HepG2 (cell line): ENCODE results near the gene NRSN2. TPM values are rescaled to one million over a fixed set of nuclear protein-coding genes. Genes with fewer than 3 reads are reported as not detected.
A peak's percentile ranks its signal among the peaks of the same experiment; 100 is the strongest.

ENCODE experiments used
- AGO2 ChIP-seq: fragments of 200-400 bp; formaldehyde crosslinking; optimal IDR thresholded peaks from 2 replicates; pipeline ENCODE3; 2017; ENCODE audit warnings: mild to moderate bottlenecking, low read depth, low read length, moderate library complexity
- ATRX ChIP-seq: sonication (generic); formaldehyde crosslinking; IDR thresholded peaks from 2 replicates; pipeline ENCODE4 v1.4.0; 2020; ENCODE audit warnings: missing genetic modification reagents, borderline replicate concordance
- CBX5 ChIP-seq: sonication (generic); formaldehyde crosslinking; IDR thresholded peaks from 2 replicates; pipeline ENCODE4 v1.4.0; 2020; ENCODE audit warnings: missing genetic modification reagents, borderline replicate concordance
- GABPB1 ChIP-seq: IDR thresholded peaks from 2 replicates; pipeline ENCODE4 v1.6.1; 2016; ENCODE audit warnings: mild to moderate bottlenecking, missing genetic modification reagents, moderate library complexity, missing compliant biosample characterization
- HDAC2 ChIP-seq: sonication (generic); formaldehyde crosslinking; IDR thresholded peaks from 2 replicates; pipeline ENCODE4 v1.4.0; 2020; ENCODE audit warnings: missing genetic modification reagents
- KLF16 ChIP-seq, 2 experiments: sonication (generic) in 1 of 2; formaldehyde crosslinking in 1 of 2; IDR thresholded peaks; 2 replicates each; pipeline versions ENCODE4 v1.6.1 to v1.8.0; 2016 to 2023; ENCODE audit warnings: missing genetic modification reagents in 2 of 2, missing compliant biosample characterization in 1 of 2
- MTERF4 ChIP-seq: sonication (generic); formaldehyde crosslinking; IDR thresholded peaks from 2 replicates; pipeline ENCODE4 v1.8.0; 2023; ENCODE audit warnings: mild to moderate bottlenecking, missing genetic modification reagents
- NFATC3 ChIP-seq: sonication (generic); formaldehyde crosslinking; IDR thresholded peaks from 2 replicates; pipeline ENCODE4 v1.5.1; 2020; ENCODE audit warnings: mild to moderate bottlenecking, missing genetic modification reagents
- PRMT3 ChIP-seq: sonication (generic); formaldehyde crosslinking; IDR thresholded peaks from 2 replicates; pipeline ENCODE4 v1.8.1; 2022; ENCODE audit warnings: low read depth, mild to moderate bottlenecking, moderate library complexity, missing genetic modification reagents, borderline replicate concordance
- RARG ChIP-seq: sonication (generic); formaldehyde crosslinking; IDR thresholded peaks from 2 replicates; pipeline ENCODE4 v1.4.0; 2020; ENCODE audit warnings: low read depth, mild to moderate bottlenecking, missing genetic modification reagents
- SMARCE1 ChIP-seq: fragments of 450-650 bp; IDR thresholded peaks from 2 replicates; pipeline ENCODE4 v1.6.1; 2017; ENCODE audit warnings: borderline replicate concordance
- TEAD2 ChIP-seq: sonication (generic); formaldehyde crosslinking; IDR thresholded peaks from 2 replicates; pipeline ENCODE4 v1.9.0; 2021; ENCODE audit warnings: missing genetic modification reagents
- TRIM24 ChIP-seq: sonication (generic); formaldehyde crosslinking; IDR thresholded peaks from 2 replicates; pipeline ENCODE4 v1.8.0; 2022; ENCODE audit warnings: mild to moderate bottlenecking, missing genetic modification reagents
- U2AF2 ChIP-seq: fragments of 200-400 bp; formaldehyde crosslinking; IDR thresholded peaks from 2 replicates; pipeline ENCODE4 v1.6.1; 2017; ENCODE audit warnings: low read depth, mild to moderate bottlenecking, low read length
- YY1 ChIP-seq: IDR thresholded peaks from 2 replicates; pipeline ENCODE4 v1.6.1; 2011; ENCODE audit warnings: low read length, low read depth, moderate library complexity, mild to moderate bottlenecking; ENCODE audit not compliant: insufficient read depth, insufficient replicate concordance
- ZBTB38 ChIP-seq: sonication (generic); formaldehyde crosslinking; IDR thresholded peaks from 2 replicates; pipeline ENCODE4 v1.5.1; 2020; ENCODE audit warnings: mild to moderate bottlenecking, missing genetic modification reagents
- ZBTB43 ChIP-seq: sonication (generic); formaldehyde crosslinking; conservative IDR thresholded peaks from 2 replicates; pipeline ENCODE4 v1.4.0; 2020; ENCODE audit warnings: missing genetic modification reagents
- ZKSCAN5 ChIP-seq: sonication (generic); formaldehyde crosslinking; IDR thresholded peaks from 2 replicates; pipeline ENCODE4 v1.5.1; 2020; ENCODE audit warnings: mild to moderate bottlenecking, missing genetic modification reagents
- ZMYM2 ChIP-seq: sonication (generic); formaldehyde crosslinking; IDR thresholded peaks from 2 replicates; pipeline ENCODE4 v1.8.0; 2022; ENCODE audit warnings: mild to moderate bottlenecking, missing genetic modification reagents
- ZNF124 ChIP-seq: sonication (generic); formaldehyde crosslinking; IDR thresholded peaks from 2 replicates; pipeline ENCODE4 v1.4.0; 2020; ENCODE audit warnings: missing genetic modification reagents
- ZNF230 ChIP-seq: sonication (generic); formaldehyde crosslinking; IDR thresholded peaks from 2 replicates; pipeline ENCODE4 v1.4.0; 2020; ENCODE audit warnings: mild to moderate bottlenecking, missing genetic modification reagents
- ZNF24 ChIP-seq: fragments of 450-650 bp; IDR thresholded peaks from 2 replicates; pipeline ENCODE4 v1.6.1; 2017; ENCODE audit warnings: antibody characterized with exemption, mild to moderate bottlenecking
- ZNF513 ChIP-seq: sonication (generic); formaldehyde crosslinking; conservative IDR thresholded peaks from 2 replicates; pipeline ENCODE4 v1.5.0; 2020; ENCODE audit warnings: missing genetic modification reagents
- ZNF839 ChIP-seq: sonication (generic); formaldehyde crosslinking; IDR thresholded peaks from 2 replicates; pipeline ENCODE4 v1.4.0; 2020; ENCODE audit warnings: missing genetic modification reagents, mild to moderate bottlenecking, borderline replicate concordance
- ZSCAN12 ChIP-seq: sonication (generic); formaldehyde crosslinking; IDR thresholded peaks from 2 replicates; pipeline ENCODE4 v1.9.0; 2021; ENCODE audit warnings: mild to moderate bottlenecking, missing genetic modification reagents
- polyA plus RNA-seq, 8 experiments: library from polyadenylated mRNA; depleted of rRNA in 3 of 8; stranded (reverse) in 7 of 8; unstranded in 1 of 8; fragments of >200 nt; fragmentation: Illumina TruSeq in 4 of 8; extraction: Trizol in 4 of 8; gene quantifications; 2 replicates each; pipeline versions ENCODE4 v1.2.1 to v1.2.3, GENCODE V29; 2011 to 2016; ENCODE audit warnings: low read depth in 4 of 8, missing spikeins in 1 of 8, mixed read lengths in 1 of 8; ENCODE audit not compliant: insufficient read depth in 1 of 8
- total RNA-seq, 5 experiments: library from RNA; depleted of rRNA; stranded (reverse); fragments of >200 nt; fragmentation: Illumina TruSeq; extraction: Trizol; gene quantifications; 2 replicates each; pipeline ENCODE4 v1.2.3, GENCODE V29; 2016; ENCODE audit warnings: low read depth in 1 of 5

The NRSN2 gene
- total and polyA plus RNA-seq, 2 of the 13 experiments (the other 11 are each of a cell fraction or from before 2014, with no cell fraction given): 32.3 to 49.4 TPM

GRCh38 chr20:327186-328026 lies 19.5 kb upstream of the NRSN2 start (continued):
- no peak for TF ChIP-seq PRMT3 (CRISPR knock-in tag)
- no peak for TF ChIP-seq ZNF124 (CRISPR knock-in tag)
- TF ChIP-seq ATRX (CRISPR knock-in tag): no peak
- peak; percentile 15 to 72; a peak in 1 of 4 replicates for TF ChIP-seq KLF16 (CRISPR knock-in tag; IDR thresholded peaks at IDR 0.05)
- TF ChIP-seq GABPB1: peak; percentile 82
- TF ChIP-seq CBX5 (CRISPR knock-in tag): no peak; the same call in 1 of the 2 replicates
- TF ChIP-seq MTERF4: no peak
- no peak for TF ChIP-seq ZNF24
- 0 out of 2 replicates have a peak, but pooled peaks have one; percentile 88 for TF ChIP-seq ZNF513 (CRISPR knock-in tag)
- no peak for TF ChIP-seq TRIM24
- TF ChIP-seq ZBTB38 (CRISPR knock-in tag): peak; percentile 46; the same call in 1 of the 2 replicates
- no peak; the same call in none of the 2 replicates for TF ChIP-seq NFATC3 (CRISPR knock-in tag)
- TF ChIP-seq RARG (CRISPR knock-in tag): no peak
- peak; percentile 59 for TF ChIP-seq YY1
- TF ChIP-seq TEAD2 (CRISPR knock-in tag): no peak
- no peak for TF ChIP-seq ZMYM2 (CRISPR knock-in tag)
- no peak for TF ChIP-seq SMARCE1
- TF ChIP-seq ZBTB43 (CRISPR knock-in tag): 0 out of 2 replicates have a peak, but pooled peaks have one; percentile 37
- TF ChIP-seq ZNF839 (CRISPR knock-in tag): peak; percentile 64; the same call in 1 of the 2 replicates
- peak; percentile 95 for TF ChIP-seq AGO2
- no peak; the same call in 1 of the 2 replicates for TF ChIP-seq ZNF230 (CRISPR knock-in tag)
- TF ChIP-seq HDAC2 (CRISPR knock-in tag): no peak
- TF ChIP-seq U2AF2: peak; percentile 23; the same call in 1 of the 2 replicates
- TF ChIP-seq ZSCAN12: 0 out of 2 replicates have a peak, but pooled peaks have one; percentile 13
- no peak for TF ChIP-seq ZKSCAN5 (CRISPR knock-in tag)
